Measurements from ENCODE around the gene CENPN.

The CENPN gene

DNA sequence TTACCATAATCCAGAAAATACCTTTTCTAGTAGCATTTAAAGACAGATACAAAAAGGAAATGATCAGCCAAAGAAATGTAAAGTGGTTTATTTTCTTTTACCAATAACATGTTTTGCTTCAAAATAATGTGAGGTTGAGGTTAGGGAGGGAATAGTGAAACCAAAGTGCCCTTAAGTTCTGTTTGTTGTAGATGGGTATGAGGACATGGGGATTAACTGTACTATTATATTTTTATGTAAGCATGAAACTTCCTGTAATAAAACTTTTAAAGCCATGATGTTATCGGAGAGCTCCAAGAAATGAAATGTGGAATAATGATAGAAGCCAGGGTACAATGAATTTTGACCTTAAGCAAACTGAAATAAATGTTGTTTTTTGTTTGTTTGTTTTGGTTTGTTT is 60.2 kb downstream of the CENPN start:
- TF ChIP-seq, protein P1, sequence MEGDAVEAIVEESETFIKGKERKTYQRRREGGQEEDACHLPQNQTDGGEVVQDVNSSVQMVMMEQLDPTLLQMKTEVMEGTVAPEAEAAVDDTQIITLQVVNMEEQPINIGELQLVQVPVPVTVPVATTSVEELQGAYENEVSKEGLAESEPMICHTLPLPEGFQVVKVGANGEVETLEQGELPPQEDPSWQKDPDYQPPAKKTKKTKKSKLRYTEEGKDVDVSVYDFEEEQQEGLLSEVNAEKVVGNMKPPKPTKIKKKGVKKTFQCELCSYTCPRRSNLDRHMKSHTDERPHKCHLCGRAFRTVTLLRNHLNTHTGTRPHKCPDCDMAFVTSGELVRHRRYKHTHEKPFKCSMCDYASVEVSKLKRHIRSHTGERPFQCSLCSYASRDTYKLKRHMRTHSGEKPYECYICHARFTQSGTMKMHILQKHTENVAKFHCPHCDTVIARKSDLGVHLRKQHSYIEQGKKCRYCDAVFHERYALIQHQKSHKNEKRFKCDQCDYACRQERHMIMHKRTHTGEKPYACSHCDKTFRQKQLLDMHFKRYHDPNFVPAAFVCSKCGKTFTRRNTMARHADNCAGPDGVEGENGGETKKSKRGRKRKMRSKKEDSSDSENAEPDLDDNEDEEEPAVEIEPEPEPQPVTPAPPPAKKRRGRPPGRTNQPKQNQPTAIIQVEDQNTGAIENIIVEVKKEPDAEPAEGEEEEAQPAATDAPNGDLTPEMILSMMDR (IDR thresholded peaks at IDR 0.05; ENCODE audit: low read depth, low read length), result no peak
- TF ChIP-seq POLR2A (IDR thresholded peaks at IDR 0.05; ENCODE audit: extremely low read depth, insufficient read length), result no peak
- TF ChIP-seq MYC (IDR thresholded peaks at IDR 0.05; ENCODE audit: low read depth, low read length), result no peak
- TF ChIP-seq, protein P2, sequence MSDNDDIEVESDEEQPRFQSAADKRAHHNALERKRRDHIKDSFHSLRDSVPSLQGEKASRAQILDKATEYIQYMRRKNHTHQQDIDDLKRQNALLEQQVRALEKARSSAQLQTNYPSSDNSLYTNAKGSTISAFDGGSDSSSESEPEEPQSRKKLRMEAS (IDR thresholded peaks at IDR 0.05; ENCODE audit: low read depth, low read length), result no peak
- H3K4me3 ChIP-seq (ENCODE audit: low read depth, low read length), result no peak overlapping the region
- DNase-seq (ENCODE audit: low read depth), result no peak

DNA sequence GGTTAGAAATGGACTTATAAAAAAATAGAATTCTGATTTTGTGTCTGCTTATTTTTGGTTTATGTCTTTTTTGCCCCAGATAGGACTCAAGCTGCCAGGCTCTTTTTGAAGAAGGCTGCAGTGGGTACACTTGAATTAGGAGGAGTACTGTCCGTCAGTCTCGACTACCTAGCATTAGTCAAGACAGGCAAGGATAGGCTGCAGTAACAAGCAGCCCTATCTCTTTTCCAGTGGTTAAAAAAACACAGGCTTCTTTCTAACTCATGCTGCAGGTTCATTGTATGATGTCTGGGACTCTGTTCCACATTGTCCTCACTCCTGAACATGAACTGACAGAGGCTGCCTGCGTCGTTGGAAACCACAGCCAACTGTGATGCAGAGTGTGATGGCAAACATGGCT is 62.0 kb downstream of the CENPN start:
- TF ChIP-seq, protein P1 (IDR thresholded peaks at IDR 0.05; ENCODE audit: low read depth, low read length), result no peak
- TF ChIP-seq, protein P2 (IDR thresholded peaks at IDR 0.05; ENCODE audit: low read depth, low read length), result no peak
- H3K4me3 ChIP-seq (ENCODE audit: low read depth, low read length), result no peak overlapping the region
- DNase-seq (ENCODE audit: low read depth), result no peak

DNA sequence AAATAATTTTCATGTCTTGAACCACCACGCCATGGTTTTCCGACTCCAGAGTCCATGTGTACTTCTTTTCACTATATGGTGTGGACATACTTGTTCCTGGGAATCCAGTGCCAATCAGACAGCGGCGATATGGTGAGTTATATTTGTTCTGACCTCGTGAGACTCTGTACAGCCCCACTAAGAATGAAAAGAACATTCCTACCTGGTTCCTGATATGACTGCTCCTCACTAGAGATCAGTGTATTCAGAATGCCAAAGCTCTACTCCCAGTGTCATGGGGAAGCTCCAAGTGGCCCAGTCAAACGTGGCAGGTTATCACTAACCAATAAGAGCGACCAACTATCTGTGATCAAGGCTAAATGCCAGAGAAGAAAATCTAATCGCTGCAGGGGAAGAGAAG is 64.0 kb downstream of the CENPN start:
- DNase-seq (ENCODE audit: low read depth), result no peak
- no peak overlapping the region for H3K4me3 ChIP-seq (ENCODE audit: low read depth, low read length)
- TF ChIP-seq POLR2A (IDR thresholded peaks at IDR 0.05; ENCODE audit: extremely low read depth, insufficient read length) (no peak), MYC (IDR thresholded peaks at IDR 0.05; ENCODE audit: low read depth, low read length) (no peak)
- TF ChIP-seq, protein P1 (IDR thresholded peaks at IDR 0.05; ENCODE audit: low read depth, low read length), result no peak
- TF ChIP-seq, protein P2 (IDR thresholded peaks at IDR 0.05; ENCODE audit: low read depth, low read length), result no peak

DNA sequence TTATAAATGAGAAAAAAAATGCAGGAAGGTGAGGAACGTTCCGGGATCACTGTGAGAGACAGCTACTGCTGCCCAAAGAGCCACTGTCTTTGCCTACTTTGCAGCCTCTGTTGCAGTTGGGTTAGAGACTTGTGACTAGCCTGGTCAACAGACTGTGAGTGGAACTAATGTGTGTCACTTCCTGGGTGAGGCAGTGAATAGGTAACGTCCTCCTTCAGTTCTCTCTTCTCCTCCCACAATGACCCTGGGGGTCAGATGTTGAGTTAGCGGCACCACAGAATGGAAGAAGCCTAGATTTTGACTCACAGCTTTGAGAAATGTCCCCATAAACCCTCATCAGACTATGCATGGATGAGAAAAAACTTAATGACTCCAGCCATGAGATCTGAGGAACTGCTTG is 64.8 kb downstream of the CENPN start:
- DNase-seq (ENCODE audit: low read depth), result peak; percentile 76
- TF ChIP-seq MYC (IDR thresholded peaks at IDR 0.05; ENCODE audit: low read depth, low read length) (no peak), POLR2A (IDR thresholded peaks at IDR 0.05; ENCODE audit: extremely low read depth, insufficient read length) (no peak)
- TF ChIP-seq, protein P1 (IDR thresholded peaks at IDR 0.05; ENCODE audit: low read depth, low read length), result no peak
- TF ChIP-seq, protein P2 (IDR thresholded peaks at IDR 0.05; ENCODE audit: low read depth, low read length), result no peak
- H3K4me3 ChIP-seq (ENCODE audit: low read depth, low read length), result no peak overlapping the region

DNA sequence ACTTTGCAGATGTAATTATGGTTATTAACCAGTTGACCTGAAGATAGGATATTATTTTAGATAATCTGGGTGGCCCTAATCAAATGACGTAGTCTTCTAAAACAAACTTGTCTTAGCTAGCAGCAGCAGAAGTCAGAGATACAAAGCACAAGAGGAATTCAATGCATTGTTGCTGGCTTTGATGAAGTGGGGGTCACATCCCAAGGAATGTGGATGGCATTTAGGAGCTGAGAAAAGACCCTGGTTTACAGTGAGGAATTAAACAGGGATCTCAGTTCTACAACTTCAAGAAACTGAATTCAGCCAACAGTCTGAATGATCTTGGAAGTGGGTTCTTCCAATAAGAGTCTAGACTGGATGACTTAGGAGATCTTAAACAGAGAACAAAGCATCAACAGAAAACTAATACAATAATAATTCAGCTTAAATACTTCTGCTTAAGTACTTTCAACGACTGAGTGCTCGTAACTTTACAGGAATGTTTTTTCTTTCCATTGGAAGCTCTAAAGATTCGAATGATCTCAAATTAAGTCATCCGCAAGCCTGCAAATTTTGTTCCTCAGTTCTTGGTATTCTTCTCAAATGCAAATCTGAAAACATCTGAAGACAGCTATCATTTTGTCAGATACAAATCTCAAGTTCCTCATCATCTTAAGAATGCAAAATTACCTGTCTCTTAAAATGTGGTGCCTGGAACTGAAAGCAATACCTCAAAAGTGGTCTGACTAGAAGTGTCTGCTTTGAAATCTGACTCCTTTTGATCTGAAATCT is 66.7 kb downstream of the CENPN start:
- H3K4me3 ChIP-seq (ENCODE audit: low read depth, low read length), result no peak overlapping the region
- no peak for DNase-seq (ENCODE audit: low read depth)
- no peak for TF ChIP-seq MYC (IDR thresholded peaks at IDR 0.05; ENCODE audit: low read depth, low read length)

DNA sequence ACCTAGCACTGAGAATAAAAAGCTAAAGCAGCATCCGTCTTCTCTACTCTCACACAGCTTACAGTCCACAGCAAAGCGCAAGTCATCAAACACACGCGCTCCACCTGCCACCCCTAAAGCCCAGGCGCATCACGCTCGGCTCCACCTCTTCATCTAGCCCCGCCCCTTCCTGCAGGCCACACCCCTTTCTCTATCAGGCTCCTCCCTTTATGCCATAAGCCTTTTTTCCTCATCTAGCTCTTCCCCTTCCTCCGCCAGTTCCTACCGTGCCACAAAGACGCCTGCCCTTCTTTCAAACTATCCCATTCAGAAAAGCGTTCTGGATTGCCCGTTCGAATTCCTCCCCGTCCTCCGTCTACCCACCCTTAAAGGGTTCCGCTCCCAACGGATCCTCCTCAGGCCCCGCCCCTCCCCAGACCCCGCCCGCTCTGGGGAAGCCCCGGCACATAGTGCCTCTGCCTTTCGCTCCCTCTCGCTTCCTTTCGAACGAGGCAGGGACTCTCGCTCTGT is 69.6 kb downstream of the CENPN start:
- DNase-seq (ENCODE audit: low read depth), result peak; percentile 85
- TF ChIP-seq MYC (IDR thresholded peaks at IDR 0.05; ENCODE audit: low read depth, low read length) (peak; percentile 45; the same call in 1 of the 2 replicates), POLR2A (IDR thresholded peaks at IDR 0.05; ENCODE audit: extremely low read depth, insufficient read length) (no peak)
- TF ChIP-seq, protein P2 (IDR thresholded peaks at IDR 0.05; ENCODE audit: low read depth, low read length), result peak; percentile 46
- peak overlapping the region; percentile 82 for H3K4me3 ChIP-seq (ENCODE audit: low read depth, low read length)

Data from NB4 (cell line).